Suppressor macrophage treated with lipopolysaccharide for 1 hour (primary cell): ENCODE measurements around the gene LRP6.
"Not testable (repeated sequence)": the region's sequence is repeated elsewhere in the genome, so short reads cannot be mapped to it uniquely, and the experiment has no call there.

Experiments
- DNase-seq, 3 donors: peaks; one replicate each; pipeline ENCODE4 v3.0.0-alpha.2; 2020 to 2022

LRP6 gene

DNA sequence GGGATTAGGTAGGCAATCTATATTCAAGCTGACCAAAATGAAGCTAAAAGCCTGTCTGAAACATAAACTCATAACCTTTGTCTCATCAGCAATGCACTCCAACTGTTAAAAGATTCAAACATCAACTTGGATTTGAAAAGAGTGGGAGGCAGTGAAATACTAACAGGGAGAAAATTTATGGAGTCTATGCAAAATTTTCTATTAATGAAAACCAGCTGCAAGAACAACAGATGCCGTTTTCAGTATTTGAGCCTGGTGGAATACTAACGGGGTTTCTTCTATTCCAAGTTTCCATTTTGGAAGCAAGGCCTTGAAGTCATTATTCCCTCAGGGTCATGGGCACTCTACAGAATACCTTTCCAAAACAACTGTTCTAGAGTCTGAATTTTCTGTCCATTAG, 88.3 kb downstream of the LRP6 start:
- DNase-seq: no peak

GRCh38 chr12:12176402-12176801, 90.4 kb downstream of the LRP6 start:
- peak in 2 of 3 donors; percentile 5 to 17 for DNase-seq

DNA sequence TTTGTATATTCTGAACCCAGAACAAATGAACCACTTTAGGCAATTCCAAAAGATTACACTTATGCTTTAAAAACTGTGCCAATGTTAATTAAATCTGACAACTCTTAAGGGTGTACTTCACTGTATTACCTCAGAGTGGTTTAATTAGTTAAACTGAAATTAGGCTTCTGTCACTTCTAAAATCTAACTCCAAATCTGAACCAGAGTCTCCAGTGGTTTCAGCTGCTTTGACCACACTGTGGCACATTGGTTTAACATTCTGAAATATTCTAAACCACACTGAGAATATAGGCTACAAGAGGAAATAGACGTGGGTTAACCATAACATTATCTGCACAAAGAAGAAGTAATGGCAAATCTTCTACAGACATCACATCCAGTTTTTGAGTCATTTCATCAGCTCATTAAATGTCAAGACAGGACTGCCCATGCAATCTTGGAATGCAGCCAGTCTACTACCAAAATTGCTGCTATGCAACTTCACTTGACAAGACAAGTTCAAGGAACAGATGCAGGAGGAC, 94.8 kb downstream of the LRP6 start:
- DNase-seq: peak; percentile 3 to 45 (median 36)

DNA sequence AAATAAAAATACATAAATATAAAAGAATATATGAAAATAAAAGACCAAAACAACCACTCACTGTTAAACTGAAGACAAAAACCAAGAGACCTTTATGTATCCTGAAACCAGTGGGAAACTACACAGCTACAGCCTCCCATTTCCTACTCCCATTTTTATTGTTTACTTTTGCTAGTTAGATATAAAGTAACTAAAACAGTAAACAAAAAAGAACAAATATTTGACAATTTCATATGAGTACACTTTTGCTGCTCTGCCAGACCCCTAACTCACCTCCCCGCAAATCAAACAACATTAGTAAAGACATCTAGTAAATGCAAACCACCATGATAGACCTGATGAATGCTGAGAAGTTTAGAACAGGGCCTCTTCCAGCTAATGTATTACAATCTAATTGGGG, 99.0 kb downstream of the LRP6 start:
- no peak for DNase-seq

- DNase-seq: no peak
Measured at GRCh38 chr12:12166751-12167150, 100.1 kb downstream of the LRP6 start.

GRCh38 chr12:12159988-12160387, 106.9 kb downstream of the LRP6 start:
- DNase-seq: no peak

- DNase-seq: no peak
Measured at GRCh38 chr12:12158858-12159257, 108.0 kb downstream of the LRP6 start.

DNA sequence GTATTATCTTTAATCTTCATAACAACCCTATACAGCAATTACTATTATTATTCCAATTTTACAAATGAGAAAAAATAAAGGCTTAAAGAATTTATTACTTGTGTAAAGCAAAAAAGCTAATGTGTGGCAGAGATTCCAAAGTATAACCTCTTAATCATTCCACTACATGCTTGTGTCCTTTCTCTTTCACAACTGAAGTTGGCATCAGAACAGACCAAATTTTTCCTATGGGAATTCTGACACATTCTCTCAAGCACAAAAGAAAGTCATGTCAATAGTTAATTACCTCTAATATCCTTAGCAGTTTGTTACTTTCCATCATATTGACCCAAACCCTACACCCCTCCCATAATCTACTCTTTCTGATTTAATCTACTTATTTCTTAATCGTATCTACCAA, 109.4 kb downstream of the LRP6 start:
- DNase-seq: no peak

GRCh38 chr12:12156828-12157227, 110.0 kb downstream of the LRP6 start:
- DNase-seq: no peak

DNA sequence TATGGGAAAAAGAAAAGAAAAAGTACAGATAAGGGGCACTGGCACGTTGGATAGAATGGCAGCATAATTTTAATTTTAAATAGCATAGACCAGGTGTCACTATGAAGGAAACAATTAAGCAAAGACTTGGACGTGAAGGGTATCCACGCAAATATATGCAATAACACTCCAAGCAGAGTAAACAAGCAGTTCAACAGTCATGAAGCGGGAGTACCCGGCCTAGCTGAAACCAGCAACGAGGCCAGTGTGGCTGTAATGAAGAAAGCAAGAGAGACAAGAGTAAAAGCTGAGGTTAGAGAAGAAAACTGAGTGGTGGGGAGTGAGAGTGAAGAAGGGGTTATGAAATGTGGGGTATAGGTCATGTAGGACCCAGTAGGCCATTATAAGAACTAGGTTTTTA, 110.7 kb downstream of the LRP6 start:
- DNase-seq: no peak

- no peak for DNase-seq
Measured at GRCh38 chr12:12153596-12153995, 113.2 kb downstream of the LRP6 start.

DNA sequence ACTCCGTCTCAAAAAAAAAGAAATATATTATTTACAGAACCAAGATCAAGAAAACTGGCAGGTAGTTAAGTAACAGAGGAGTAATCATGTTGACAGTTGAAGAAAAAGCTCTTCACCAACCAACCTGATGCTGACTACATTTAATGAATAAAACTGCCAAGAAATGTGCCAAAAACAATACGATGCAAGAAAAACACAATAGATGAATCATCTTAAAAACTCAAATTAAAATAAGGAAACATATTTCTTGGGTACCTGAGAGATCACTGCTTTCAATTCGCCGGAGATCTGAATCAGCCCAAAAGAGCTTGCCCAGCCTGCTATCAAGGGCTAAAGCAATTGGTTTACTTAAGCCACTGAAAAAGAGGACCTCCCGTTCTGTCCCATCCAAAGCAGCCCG, 119.7 kb downstream of the LRP6 start:
- DNase-seq: no peak

GRCh38 chr12:12144531-12144930, 122.3 kb downstream of the LRP6 start:
- not testable (repeated sequence) for DNase-seq

GRCh38 chr12:12141000-12141399, 125.8 kb downstream of the LRP6 start:
- DNase-seq: no peak

- no peak for DNase-seq
Measured at GRCh38 chr12:12138203-12139154, 128.4 kb downstream of the LRP6 start.

DNA sequence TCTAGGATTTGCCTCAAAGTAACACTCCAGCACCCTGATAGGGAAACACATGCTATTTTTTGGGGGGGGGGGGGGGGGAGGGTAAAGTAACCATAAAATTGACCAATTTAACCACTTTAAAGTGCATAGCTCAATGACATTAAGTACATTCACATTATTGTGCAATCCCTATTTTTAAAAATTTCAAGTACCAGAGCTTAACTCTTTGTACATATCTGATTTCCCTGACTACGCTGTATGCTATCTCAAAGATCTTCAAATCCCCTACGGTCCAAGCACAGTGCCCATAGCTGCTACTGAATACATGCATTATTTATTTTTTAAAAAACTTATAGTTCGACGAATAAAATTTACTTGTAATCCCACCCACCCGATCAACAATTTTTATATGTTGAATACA, 133.1 kb downstream of the LRP6 start:
- no peak for DNase-seq

- no peak for DNase-seq
Measured at GRCh38 chr12:12133259-12133658, 133.6 kb downstream of the LRP6 start.

- no peak for DNase-seq
Measured at GRCh38 chr12:12128670-12129069, 138.2 kb downstream of the LRP6 start.

DNA sequence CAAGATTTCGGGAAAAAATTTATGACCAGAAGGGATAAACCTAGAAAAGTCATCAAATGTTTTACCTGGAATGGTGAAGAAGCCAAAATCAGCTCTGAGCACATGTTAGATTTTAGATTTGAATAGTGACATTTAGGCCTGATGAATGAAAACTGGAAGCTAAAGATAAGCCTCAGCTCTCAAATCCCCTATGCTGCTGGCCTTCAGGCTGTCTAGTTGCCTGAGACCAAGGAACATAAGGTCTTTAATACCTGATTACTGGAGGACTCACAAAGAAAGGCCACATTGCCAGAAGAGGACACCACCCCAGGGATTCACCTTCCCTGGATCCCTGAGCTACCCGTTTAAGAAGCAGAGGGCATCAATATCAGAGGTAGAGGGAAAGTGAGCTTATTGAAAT, 139.5 kb downstream of the LRP6 start:
- no peak for DNase-seq

GRCh38 chr12:12126551-12126950, 140.3 kb downstream of the LRP6 start:
- no peak for DNase-seq

DNA sequence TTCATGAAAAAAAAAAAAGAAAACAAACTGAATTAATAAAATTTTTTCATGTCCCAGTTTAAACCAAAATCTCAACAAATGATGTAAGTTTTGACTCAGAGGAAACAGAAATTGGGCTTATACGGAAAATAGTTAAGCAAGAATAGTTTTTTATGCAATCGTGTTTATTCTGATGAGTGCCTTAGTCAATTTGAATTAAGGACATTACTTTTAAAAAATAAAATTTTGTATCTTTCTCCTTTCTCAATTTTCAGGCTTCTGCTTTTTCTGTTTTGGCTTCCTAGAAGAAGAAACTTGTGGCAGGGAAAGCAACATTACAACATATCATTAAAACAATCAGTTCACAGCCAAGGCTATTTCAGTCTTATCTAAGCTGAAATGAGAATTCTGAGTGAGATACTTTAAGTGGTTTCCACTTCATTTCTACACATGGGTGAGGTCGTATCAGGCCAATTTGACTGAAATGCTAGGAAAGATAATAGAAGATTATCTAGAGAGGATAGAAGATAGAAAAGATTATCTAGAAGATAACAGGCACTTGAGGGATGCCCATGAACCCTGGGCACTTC, 143.7 kb downstream of the LRP6 start:
- DNase-seq: peak; percentile 4 to 79 (median 64)

DNA sequence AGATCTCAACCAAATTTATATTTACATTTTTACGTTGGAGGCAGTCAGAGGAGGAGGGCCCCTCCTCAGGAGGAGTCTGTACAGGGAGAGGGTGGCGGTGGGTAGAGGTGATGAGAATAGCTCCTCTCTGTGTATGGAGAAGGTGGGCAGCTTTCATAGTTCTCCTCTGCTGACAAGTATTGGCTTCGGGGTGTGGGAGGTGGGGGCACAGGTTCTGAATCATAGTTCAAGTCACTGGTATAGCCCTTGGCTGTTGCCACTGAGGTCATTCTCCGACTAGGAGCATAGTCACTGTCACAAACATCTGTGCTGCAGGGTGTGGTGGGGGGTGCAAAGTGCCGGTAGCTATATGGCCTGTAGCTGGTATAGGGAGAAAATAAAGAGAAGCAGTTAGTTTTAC, 145.8 kb downstream of the LRP6 start:
- peak; percentile 24 to 52 (median 34) for DNase-seq

GRCh38 chr12:12116677-12117076, 150.2 kb downstream of the LRP6 start:
- no peak for DNase-seq

- DNase-seq: no peak
Measured at GRCh38 chr12:12115514-12115913, 151.3 kb downstream of the LRP6 start.
